Astrocyte (in vitro differentiated cells and primary cell): ENCODE data around the gene TRHDE.

ENCODE experiments used
- CTCF ChIP-seq: IDR thresholded peaks from 2 replicates; pipeline ENCODE4 v1.5.1; 2011; ENCODE audit warnings: low read depth, mild to moderate bottlenecking, inconsistent platforms, low read length, moderate library complexity; ENCODE audit not compliant: insufficient read depth
- EZH2 ChIP-seq: IDR thresholded peaks from 2 replicates; pipeline ENCODE4 v1.6.1; 2012; ENCODE audit warnings: mild to moderate bottlenecking, low read length, inconsistent platforms; ENCODE audit not compliant: insufficient read depth

GRCh38 chr12:72273499-72273837, 1.3 kb downstream of the TRHDE start:
- TF ChIP-seq EZH2 (no peak), CTCF (no peak)
